ENCODE data around the gene YWHAB.
"Not testable (repeated sequence)": the region's sequence is repeated elsewhere in the genome, so short reads cannot be mapped to it uniquely, and the experiment has no call there.

The YWHAB gene

DNA sequence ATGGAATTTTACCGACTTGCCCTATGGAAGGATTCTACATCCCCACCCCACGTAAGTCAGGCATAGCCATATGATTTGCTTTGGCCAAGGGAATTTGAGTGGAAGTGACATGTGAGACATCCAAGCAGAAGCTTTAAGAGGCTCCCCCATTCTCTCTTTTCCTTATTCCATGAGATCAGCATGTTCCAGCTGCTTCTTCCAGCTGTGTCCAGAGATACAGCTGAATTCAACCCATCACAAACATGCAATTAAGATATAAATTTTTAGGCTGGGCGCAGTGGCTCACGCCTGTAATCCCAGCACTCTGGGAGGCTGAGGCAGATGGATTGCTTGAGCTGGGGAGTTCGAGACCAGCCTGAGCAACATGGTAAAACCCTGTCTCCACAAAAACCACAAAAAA lies 16.0 kb upstream of the YWHAB start:
- no peak for FAIRE-seq

DNA sequence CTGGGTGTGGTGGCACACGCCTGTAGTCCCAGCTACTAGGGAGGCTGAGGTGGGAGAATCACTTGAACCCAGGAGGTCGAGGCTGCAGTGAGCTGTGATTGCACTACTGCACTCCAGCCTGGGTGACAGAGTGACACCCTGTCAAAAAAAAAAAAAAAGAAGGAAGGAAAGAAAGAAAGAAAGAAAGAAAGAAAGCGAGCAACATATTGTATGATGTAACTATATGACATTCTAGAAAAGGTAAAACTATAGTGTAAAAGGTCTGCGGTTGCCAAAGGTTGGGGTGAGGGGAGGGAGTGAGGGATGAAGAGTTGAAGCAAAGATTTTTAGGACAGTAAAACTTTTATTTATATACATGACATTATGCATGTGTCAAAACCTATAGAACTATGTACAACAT lies 3.1 kb upstream of the YWHAB start:
- FAIRE-seq, result not testable (repeated sequence)

DNA sequence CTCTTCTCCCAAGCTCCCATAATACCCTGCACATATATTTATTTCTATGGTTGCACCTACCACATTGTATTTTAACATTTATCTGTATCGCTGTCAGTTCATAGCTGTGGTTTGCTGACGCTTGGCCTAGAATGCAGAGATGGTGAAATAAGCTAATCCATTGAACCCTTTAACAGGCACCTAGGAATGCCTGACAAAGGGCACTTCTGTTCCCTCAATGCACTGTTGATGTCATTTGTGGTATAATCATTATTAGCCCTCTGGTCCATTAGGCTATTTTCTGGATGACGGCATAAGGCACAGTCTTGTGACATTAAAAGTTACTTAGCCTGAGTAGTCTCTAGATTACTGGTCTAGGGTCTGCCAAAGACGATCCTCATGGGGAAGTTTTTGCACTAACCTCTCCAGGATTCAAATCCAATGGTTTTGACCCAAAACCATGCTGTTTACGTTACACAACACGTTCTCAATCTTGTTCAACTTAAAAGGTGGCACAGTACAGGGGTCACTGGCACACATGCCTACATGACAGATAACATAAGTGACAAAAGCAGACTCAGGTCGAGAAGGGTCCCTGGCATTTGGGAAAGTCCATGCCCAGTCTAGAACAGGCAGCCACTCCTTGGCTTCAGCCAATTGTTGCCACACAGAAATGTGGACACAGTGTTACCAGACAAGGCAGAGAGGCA lies 2.1 kb upstream of the YWHAB start:
- no peak for FAIRE-seq

DNA sequence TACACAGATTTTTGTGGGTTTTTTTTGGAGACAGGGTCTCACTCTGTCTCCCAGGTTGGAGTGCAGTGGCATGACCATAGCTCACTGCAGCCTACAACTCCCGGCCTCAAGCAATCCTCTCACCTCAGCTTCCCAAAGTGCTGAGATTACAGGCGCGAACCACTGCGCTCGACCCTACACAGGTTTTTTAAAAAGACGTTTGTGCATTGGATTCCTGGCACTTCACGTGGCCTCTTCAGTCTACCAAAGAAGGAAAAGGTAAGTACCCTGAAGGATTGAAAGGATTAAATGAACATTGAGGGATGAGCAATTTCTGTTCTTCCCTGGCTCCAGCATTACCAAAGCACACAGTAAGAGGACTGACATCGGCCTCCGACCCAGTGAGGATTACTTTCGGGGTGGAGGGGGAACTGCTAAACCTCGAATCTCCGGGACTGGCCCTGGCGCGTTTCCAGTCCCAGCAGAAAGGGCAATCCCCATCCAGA lies 556 bp upstream of the YWHAB start:
- FAIRE-seq, result no peak

DNA sequence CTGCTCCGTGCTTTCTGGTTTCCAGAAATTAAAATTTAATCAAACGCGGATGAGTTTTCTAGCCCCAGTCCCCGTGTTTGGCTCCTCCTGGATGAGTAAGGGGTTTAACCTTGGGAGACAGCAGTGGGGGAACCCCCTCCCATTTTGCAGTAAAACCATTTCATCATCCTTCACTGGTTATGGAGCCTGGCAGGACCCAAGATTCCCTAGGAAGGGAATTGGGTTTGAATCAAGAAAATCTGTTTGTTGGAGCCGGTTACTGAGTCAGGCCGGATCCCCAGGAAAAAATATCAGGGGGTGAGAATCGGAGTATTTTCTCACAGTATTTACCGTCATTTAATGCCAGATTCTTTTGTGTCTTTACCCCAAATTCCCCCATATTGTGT lies 754 bp downstream of the YWHAB start:
- FAIRE-seq, result no peak

DNA sequence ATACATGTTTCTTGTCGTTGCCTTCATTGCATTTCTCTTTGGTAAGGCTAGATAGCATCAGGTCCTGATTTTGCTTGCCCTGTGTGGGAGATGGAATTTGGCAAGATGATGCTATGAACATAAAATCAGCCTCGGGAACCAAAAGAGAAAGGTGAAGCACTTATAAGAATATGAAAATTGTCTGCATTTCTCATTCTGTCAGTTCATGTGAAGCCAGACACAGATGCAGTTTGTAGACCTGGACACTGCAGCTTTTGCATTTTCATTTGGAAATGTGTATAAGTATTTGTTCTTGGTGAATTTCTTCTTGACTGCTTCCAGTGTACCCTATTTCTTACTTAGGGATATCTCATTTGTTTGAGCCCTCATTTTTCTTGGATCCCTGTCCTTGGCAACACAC lies 1.3 kb downstream of the YWHAB start:
- FAIRE-seq, result no peak

DNA sequence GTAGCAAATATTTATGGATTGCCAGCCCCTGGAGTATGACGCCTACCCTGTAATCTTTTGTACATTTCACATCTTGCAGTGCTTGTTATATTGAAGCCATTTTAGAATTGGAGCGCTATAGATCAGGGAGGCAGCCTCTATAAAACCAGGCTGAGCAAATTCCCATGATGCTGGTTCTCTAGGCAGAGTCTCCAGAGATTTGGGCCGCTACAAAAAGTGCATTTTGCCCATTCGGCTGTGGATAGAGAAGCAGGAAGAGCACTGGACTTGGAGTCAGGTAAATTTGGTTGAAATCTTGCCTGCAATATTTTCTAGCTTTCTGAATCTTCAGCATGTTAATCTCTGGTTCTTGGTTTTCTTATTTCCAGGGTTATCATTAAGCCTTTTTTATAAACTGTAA lies 2.0 kb downstream of the YWHAB start:
- no peak for FAIRE-seq

DNA sequence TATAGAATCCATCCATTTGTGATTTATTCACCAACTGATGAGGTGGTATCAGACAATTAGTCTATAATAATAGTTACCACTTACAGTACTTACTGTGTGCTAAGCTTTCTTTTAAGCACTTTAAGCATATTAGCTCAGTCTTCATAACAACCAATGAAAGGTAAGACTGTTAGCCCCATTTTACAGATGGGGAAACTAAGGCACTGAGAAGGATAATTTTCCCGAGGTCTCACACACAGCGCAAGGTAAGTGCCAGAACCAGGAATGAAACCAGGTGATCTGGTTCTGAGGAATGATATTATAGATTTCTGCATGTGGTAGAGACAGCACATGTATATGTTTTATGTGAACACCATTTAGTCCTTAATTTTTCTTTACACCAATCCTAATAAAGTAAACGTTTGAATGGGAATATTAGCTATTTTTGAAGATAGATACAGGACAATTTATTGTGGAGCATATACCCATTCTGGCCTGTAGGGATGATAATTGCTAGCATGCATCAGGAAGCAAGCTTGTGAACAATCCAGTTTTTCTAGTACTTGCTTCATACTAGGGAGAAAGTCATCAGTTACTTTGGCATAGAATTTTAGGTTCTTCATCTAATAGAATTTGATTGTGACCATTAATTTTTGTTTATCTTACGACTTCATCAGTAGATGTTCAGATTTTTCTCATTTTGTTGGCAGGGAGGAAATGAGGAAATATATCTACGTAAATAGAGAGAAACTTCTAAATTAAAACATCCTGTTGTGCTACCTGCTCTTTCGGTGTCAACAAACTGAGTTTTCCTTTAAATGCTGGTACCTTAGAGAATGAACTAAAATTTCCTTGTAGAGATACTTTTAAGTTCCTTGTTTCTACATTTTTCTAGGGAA lies 3.0 kb downstream of the YWHAB start:
- FAIRE-seq, result no peak

DNA sequence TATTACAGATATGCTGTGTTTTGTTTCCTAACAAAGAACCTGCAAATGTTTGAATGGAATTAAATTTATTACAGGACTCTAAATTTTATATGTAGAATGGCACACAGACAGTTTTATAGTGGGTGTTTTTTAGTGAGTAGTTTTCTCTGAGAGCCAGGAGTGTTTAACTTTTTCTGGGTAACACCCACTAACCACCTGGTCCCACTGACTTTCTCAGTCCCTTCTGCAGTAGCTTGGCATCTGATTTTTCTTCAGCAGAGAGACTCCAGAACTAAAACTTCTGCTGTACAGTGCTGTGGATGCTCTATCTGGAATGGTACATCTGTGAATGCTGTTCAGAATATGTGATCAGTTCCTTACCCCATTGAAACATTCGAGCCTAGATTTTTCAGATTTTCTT lies 6.3 kb downstream of the YWHAB start:
- FAIRE-seq, result no peak

DNA sequence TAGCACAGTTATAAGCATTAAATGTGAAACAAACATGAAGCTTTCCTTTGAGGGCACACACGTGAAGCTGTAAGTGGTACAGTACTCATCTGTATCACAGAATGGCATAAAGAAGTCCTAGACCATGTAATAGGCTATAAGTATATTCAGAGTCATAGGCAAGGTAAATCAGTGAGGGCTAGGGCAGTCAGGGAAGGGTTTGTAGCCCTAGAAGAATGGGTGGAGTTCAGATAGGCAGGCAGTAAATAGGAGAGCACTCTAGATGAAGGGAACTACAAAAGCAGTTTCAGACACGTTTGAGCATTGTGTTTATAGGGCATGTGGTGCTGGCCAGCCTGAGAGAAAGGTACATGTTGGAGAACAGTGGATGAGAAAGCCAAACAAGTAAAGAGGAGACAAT lies 9.5 kb downstream of the YWHAB start:
- no peak for FAIRE-seq

DNA sequence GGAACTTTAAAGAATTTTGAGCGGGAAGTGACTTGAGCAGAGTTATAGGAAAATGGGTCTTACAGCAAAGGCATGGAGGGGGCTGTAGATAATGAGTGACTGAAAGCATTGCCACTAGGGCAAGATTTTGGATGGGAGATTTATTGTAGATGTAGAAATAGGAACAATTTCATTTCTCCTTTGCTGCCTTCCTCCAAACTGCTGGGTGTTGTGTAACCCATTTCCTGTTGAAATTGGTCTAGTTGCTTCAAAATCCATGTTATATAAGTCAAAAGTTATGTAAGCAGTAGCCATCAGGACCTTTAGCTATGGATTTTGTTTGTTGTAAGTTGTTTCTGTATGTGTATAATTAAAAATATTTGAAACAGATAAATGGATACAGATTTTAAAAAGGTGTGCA lies 11.1 kb downstream of the YWHAB start:
- no peak for FAIRE-seq

DNA sequence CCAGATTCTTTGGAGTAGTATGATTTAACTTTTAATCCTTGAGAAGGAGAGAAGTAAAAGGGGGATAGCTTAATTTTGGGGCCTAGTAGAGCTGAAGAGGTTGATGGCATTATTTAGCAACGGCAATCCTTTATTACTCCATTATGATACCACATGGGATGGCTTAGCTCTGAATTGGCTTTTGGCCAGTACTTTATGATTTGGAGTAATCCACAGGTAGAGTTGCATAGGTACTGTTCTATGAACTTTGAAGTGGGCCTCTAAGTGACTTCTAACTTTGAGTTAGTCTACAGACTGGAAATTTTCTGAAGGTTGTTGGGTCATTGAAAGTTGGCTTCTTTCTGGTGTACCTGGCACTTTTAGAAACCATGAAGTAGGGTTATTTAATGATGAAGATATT lies 11.6 kb downstream of the YWHAB start:
- FAIRE-seq, result no peak

DNA sequence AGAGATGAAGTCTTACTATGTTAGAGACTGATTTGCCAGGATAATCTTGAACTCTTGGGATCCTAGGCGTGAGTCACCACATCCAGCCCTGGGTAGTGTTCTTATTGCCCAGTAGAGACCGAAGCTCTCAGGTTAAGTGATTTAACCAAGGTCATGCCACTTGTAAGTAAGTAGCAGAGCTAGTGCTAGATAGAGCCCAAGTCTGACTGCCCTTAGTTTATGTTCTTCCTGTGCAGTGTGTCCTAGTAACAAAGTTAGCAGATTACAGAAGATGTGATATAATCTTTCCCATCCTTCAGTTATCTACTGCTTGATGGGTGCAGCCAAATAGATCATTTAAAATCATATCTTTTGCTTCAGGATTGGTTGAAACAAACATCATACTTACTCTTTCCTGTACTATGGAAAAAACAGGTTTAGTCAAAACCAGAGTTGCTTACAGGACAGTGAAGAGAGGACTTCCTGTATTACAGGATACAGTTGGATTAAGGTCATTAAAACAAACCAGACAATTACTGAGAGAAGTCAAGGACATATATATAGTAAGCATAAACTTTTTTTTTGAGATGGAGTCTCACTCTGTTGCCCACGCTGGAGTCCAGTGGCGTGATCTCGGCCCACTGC lies 14.8 kb downstream of the YWHAB start:
- FAIRE-seq, result no peak

DNA sequence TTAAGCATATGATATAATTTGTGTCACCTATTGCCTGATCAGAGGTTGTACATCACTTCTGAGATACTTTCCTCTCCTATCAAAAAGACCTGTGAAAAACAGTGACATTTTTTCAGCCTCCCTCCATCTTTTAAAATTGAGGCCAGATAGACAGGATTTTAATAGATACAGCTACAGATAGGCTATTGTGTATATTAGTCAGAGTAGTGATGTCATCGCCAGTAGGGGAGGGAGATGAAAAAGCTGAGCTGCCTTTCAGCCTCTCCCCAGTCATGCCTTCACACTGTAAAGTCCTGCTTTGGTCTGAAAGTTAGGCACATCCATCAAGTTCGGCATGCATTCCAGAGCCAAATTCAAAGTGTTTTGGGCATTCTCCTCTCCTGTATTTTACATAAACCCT lies 16.5 kb downstream of the YWHAB start:
- FAIRE-seq, result no peak

DNA sequence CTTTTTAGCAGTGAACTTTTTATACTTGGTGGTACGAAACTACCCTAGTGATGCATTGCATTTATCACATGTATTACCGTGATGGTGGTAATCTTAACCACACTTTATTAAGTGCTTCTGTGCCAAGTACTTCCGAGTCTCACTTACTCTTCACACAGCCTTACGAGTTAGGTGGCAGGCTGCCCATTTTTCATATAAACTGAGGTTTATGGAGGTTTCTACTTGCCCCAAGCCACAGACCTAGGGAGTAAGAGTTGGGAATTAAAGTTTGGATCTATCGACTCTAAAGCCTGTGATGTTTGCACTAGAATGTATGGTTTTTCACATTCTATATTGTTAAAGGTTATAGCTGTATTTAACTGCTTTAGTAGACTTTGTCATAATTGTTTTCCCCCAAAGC lies 18.9 kb downstream of the YWHAB start:
- no peak for FAIRE-seq

DNA sequence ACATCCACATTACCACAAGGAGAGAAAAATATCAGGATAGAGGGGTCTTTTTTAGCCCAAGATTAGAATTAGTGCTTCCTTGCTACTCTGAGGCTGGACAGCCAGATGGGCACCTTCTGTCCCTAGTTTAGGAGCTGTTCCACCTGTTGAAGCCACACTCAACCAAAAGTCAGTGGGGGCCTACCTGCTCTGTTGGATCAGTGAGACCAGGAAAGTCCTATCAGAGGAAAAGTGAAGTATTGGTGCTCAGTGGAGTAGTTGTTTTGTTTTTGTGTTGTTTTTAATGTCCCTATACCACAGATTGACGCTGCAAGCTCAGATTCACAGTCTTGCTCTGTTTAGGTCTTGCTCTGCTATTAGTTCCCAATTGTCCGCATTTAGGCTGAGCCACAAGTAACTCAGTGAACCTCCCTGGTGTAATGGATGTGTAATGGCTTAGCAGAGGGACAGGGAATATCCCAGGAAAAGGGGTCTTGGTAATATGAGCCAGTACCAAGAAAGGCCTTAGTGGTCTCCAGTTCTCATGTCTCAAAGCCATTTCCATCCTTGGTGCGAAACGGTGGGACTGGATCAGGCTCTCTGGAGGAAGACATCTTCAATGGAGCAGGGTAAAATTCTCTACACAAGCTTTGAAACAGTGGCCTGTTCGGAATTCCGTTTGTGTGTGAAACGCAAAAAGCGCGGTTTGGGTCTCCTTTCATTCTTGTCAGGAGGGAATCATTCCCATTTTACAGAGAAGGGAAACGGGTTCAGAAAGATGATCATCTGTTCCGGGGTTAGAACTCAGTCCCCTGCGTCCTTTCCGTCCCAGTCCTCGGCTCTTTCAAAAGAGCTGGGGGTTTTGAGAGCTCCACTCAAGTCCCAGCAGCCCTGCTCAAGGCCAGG lies 23.7 kb downstream of the YWHAB start:
- FAIRE-seq, result no peak

DNA sequence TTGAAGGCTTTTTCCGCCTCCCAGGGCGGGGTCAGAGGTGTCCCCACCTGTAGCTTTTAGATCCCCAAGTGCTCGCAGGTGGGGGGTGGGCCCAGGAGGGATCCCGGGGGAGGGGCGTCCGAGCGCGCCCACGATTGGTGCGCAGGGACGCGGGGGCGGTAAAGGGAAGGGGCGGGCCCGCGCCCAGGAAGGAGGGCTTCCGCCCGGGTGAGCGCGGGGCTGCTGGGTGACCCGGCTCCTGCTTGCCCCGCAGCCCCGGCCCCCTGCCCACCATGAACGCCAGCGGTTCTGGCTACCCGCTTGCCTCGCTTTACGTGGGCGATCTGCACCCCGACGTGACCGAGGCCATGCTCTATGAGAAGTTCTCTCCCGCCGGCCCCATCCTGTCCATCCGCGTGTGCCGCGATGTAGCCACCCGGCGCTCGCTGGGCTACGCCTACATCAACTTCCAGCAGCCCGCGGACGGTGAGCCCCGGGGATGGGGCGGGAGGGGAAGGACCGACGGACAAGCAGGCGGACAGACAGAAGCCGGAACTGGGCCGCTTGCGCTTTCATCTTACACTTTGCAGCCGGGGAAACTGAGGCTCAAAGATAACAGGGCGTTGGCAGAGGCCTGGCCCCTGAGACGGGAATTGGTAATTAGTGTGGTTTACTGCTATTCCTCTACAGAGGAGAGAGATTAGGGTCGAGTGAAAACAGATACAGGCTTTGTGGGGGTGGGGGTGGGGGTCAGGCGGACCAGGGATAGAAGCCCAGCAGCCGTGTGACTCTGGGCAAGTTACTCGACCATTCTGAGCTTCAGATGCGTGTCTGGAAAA lies 24.6 kb downstream of the YWHAB start, which contains the start of gene PABPC1L:
Gene PABPC1L, plus strand, starts transcription at position 189 of the 818 bp plus-strand sequence. Its CDS starts 84 bp downstream, at position 273.
- no peak for FAIRE-seq

DNA sequence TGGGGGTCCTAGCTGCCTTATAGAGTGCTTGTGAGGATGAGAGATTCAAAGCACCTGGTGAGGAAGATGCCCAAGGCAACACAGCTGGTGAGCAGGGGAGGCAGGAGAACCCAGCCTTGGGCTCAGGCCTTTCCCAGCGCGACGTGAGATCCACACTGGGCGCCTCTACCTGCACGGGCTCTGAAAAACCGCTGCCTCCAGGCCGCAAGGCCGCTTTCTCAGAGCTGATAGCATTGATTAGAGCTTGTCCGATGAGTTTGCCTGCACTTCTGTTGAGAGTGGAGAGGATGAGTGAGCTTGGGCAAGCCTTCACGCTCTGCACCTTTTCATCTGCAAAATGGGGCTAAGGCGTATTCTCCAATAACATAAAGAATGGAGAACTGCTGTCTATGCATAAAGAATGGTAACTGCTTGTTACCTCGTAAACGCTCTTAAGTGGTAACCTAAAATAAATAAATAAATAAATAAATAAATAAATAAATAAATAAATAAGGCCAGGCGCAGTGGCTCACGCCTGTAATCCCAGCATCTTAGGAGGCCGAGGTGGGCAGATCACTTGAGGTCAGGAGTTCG lies 25.3 kb downstream of the YWHAB start:
- FAIRE-seq, result no peak

DNA sequence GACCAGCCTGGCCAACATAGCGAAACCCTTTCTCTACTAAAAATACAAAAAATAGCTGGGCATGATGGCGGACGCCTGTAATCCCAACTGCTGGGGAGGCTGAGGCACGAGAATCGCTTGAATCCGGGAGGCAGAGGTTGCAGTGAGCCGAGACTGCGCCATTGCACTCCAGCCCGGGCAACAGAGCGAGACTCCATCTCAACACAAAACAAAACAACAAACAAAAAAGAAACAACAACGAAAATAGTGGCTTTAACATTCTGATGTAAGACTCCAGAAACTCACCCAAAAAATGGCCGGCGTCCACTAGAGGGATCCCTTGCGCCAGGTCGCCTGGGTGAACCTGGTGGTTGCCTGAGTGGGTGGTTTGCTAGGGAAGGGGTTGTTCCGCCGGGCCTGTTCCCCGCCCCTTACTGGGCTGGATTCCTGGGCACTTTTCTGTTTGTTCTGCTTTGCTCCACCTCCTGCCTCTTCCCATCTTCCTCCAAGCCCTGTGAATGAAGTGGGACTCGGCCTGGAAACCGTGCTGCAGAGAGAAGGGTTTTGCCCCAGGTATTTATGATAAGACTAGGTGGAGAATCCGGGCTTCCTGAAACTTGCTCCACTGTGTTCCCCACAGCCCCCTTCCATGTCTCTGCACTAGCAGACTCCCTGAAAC lies 25.9 kb downstream of the YWHAB start:
- FAIRE-seq, result no peak

DNA sequence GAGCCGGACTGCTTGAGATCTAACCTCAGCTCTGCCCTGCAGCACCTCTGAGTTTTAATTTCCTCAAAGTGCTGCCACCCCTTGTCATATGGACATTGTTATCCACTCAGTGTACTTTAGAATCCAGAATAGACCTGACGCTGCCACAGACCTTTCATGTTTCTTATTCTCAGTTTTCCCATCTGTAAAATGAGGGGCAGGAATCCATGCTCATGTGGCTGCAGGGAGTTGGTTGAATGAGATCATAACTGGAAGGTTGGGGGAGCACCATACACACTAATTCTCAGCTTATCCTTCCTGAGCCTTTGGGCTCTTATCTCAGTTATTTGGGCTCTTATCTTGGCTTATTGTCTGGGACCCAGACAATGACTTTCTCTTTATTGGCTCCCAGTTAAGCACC lies 26.7 kb downstream of the YWHAB start:
- FAIRE-seq, result no peak

DNA sequence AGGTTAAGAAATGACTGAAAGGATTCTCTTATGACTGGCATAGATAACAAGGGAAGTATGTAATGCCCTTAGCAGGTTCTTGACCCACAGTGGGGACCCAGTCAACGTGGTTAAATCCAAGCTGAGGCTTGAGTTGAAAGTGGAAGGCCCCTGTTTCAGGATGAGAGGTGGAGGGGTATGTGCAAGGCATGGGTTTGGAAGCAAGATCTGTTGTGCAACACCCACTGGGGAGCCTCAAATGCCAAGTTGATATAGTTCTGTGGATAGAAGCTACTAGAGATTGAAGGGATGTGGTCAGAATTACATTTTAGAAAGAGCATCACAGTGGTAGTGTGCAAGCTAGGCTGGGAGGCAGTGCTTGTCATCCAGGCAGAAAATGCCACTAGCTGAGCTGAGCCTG lies 29.4 kb downstream of the YWHAB start:
- FAIRE-seq, result no peak
